RWPE1 (cell line): ENCODE data around the gene RBM20.

Experiments
- CTCF ChIA-PET: fragments of 350-600 bp; sonication (Branson Sonifier 250); formaldehyde crosslinking; extraction: SDS; loops from one replicate; lab custom pipeline; 2021; lab: Yijun Ruan, JAX
- POLR2A ChIA-PET: fragments of 400-600 bp; formaldehyde crosslinking; extraction: SDS; loops from one replicate; lab custom pipeline; 2020; ENCODE audit warnings: antibody characterized with exemption; ENCODE audit not compliant: low non-redundant PET; lab: Yijun Ruan, JAX
- DNase-seq: peaks from one replicate; pipeline ENCODE4 v3.0.0; 2012; ENCODE audit warnings: low spot score
- H3K27ac ChIP-seq: fragments of 450-650 bp; 2 replicates; pipeline ENCODE4 v1.5.1; 2017
- CTCF ChIP-seq: fragments of 450-650 bp; conservative IDR thresholded peaks from 2 replicates; pipeline ENCODE4 v1.5.1; 2017; ENCODE audit warnings: low read depth, mild to moderate bottlenecking

The RBM20 gene

GRCh38 chr10:110840225-110840922 is 196.2 kb downstream of the RBM20 start:
- CTCF ChIA-PET, result interaction anchor here (0.8 kb wide), 1 partner anchor 520 kb away, joined by 3 read pairs; no protein-coding TSS in a partner anchor
- peak overlapping the region; percentile 57 for H3K27ac ChIP-seq
- no peak for TF ChIP-seq CTCF
- POLR2A ChIA-PET, result no interaction called here
- DNase-seq, result no peak

GRCh38 chr10:110840923-110841428 is 196.8 kb downstream of the RBM20 start:
- no peak for DNase-seq
- TF ChIP-seq CTCF, result no peak
- peak overlapping the region; percentile 57 for H3K27ac ChIP-seq
- ChIA-PET POLR2A (no interaction called here), CTCF (no interaction called here)

GRCh38 chr10:110841767-110842267 is 197.7 kb downstream of the RBM20 start:
- ChIA-PET CTCF (interaction anchor here (0.7 kb wide), 1 partner anchor 9 kb away, joined by 5 read pairs; no protein-coding TSS in a partner anchor), POLR2A (no interaction called here)
- no peak for DNase-seq
- no peak for TF ChIP-seq CTCF
- no peak overlapping the region for H3K27ac ChIP-seq

- no peak for DNase-seq
- ChIA-PET CTCF (interaction anchor here (0.6 to 0.7 kb wide), 2 partner anchors 9 to 88 kb away, joined by 3 to 5 read pairs; no protein-coding TSS in a partner anchor), POLR2A (no interaction called here)
- no peak for TF ChIP-seq CTCF
- H3K27ac ChIP-seq, result no peak overlapping the region
These were observed 198.3 kb downstream of the RBM20 start for GRCh38 chr10:110842326-110842904.

GRCh38 chr10:110843031-110843430 is 198.9 kb downstream of the RBM20 start:
- no peak for TF ChIP-seq CTCF
- ChIA-PET POLR2A (no interaction called here), CTCF (interaction anchor here (0.6 kb wide), 1 partner anchor 724 kb away, joined by 3 read pairs; no protein-coding TSS in a partner anchor)
- no peak for DNase-seq
- H3K27ac ChIP-seq, result no peak overlapping the region

GRCh38 chr10:110843796-110844616 is 199.9 kb downstream of the RBM20 start:
- CTCF ChIA-PET, result interaction anchor here (0.6 kb wide), 2 partner anchors 630 to 1297 kb away, joined by 3 to 7 read pairs; no protein-coding TSS in a partner anchor
- no peak for TF ChIP-seq CTCF
- no peak for DNase-seq
- H3K27ac ChIP-seq, result no peak overlapping the region
- POLR2A ChIA-PET, result no interaction called here
